Adrenal gland (tissue), 12 donors: ENCODE measurements around the gene MS4A14. TPM values are rescaled to one million over a fixed set of nuclear protein-coding genes. Genes with fewer than 3 reads are reported as not detected.
A peak's percentile ranks its signal among the peaks of the same experiment; 100 is the strongest.

ENCODE experiments used
- DNase-seq, 7 donors: peaks; one replicate each; pipeline ENCODE4 v3.0.0-alpha.2; 2019 to 2020
- H3K27ac ChIP-seq, 5 donors: fragments of 200-600 bp; sonication (generic) in 4 of 5; 1 replicate in 3 of 5; 2 replicates in 2 of 5; pipeline versions ENCODE4 v1.5.1 to v1.8.0; 2016 to 2020; ENCODE audit warnings: mild to moderate bottlenecking in 1 of 5
- H3K27me3 ChIP-seq: fragments of 200-600 bp; 2 replicates; pipeline ENCODE4 v1.8.0; 2021
- H3K36me3 ChIP-seq, 2 donors: fragments of 200-600 bp; replicated peaks in 1 of 2; 1 replicate in 1 of 2; 2 replicates in 1 of 2; pipeline versions ENCODE4 v1.5.1 to v1.8.0; 2018 to 2022
- H3K4me1 ChIP-seq, 2 donors: fragments of 200-600 bp; replicated peaks in 1 of 2; 1 replicate in 1 of 2; 2 replicates in 1 of 2; pipeline versions ENCODE4 v1.5.1 to v1.8.0; 2018 to 2021
- H3K4me3 ChIP-seq, 4 donors: fragments of 200-600 bp; sonication (generic) in 3 of 4; one replicate each; pipeline ENCODE4 v1.5.1; 2016 to 2018
- H3K9me3 ChIP-seq, 3 donors: fragments of 200-600 bp; sonication (generic) in 1 of 3; replicated peaks in 1 of 3; 1 replicate in 2 of 3; 2 replicates in 1 of 3; pipeline versions ENCODE4 v1.5.1 to v1.8.0; 2016 to 2021
- CTCF ChIP-seq, 6 experiments: fragments of 450-650 bp in 4 of 6; fragments of 200-600 bp in 2 of 6; sonication (generic) in 1 of 6; IDR thresholded peaks; 1 replicate in 5 of 6; 2 replicates in 1 of 6; pipeline versions ENCODE4 v1.5.1 to v1.8.0; 2016 to 2021; ENCODE audit warnings: antibody characterized with exemption in 6 of 6, mild to moderate bottlenecking in 2 of 6, moderate library complexity in 1 of 6
- POLR2A ChIP-seq, 2 donors: fragments of 450-650 bp; IDR thresholded peaks; one replicate each; pipeline ENCODE4 v1.6.1; 2017; ENCODE audit warnings: antibody characterized with exemption in 2 of 2, mild to moderate bottlenecking in 2 of 2, moderate library complexity in 1 of 2
- WGBS, 4 donors: extraction: QIAGEN DNeasy Blood & Tissue Kit in 2 of 4; methylation state at CpG; one replicate each; pipeline versions ENCODE4 v1.1.5 to v1.1.7; 2013 to 2017; 5-methylcytosine and 5-hydroxymethylcytosine counted together
- intact Hi-C, 2 donors: fragments of 100-400 bp; cut with DNase I; formaldehyde crosslinking; loops; one replicate each; pipeline versions ENCODE4 v1.14.1 to v1.15.0; 2022 to 2023
- polyA plus RNA-seq, 3 donors: library from polyadenylated mRNA; stranded (reverse); fragments of 200-250 nt in 2 of 3; fragments of 350-450 nt in 1 of 3; fragmentation: Illumina TruSeq in 1 of 3; extraction: RNeasy Lipid Tissue Mini Kit (QIAGEN cat#74804) in 1 of 3; gene quantifications; one replicate each; pipeline ENCODE4 v1.2.3, GENCODE V29; 2013 to 2014
- total RNA-seq, 9 donors: library from RNA; depleted of rRNA in 4 of 9; stranded (reverse); fragments of >200 nt in 4 of 9; fragments of 120-200 nt in 1 of 9; fragmentation: NEBNext Ultra II Directional in 1 of 9; extraction: Animal tissue kit (Norgen Biotek cat#: 25700) in 1 of 9; gene quantifications; one replicate each; pipeline versions ENCODE4 v1.1.0 to v1.2.4, GENCODE V29; 2013 to 2023
- donor health status: healthy with polysubstance abuse.
- donor health status: Bipolar disorder and iron deficiency.
- donor health status: DM: yes; HTN: yes; CAD: no.
- donor health status: DM: no; HTN: no; CAD: no.
- donor health status: DM: no; HTN: no; CAD: no.
- donor health status: DM: yes; HTN: yes; CAD: no.

MS4A14 gene
- total and polyA plus RNA-seq, 12 donors: 0.44 to 6.0 (median 2.1) TPM

- no peaks in the 10 kb centered on the region for H3K27me3 ChIP-seq
- intact Hi-C loops: no loop called here
- 32 to 50% (median 38%) methylated on average over 3 of the region's 3 CpGs for WGBS, 4 donors
- no peaks in the 10 kb centered on the region for H3K36me3 ChIP-seq
- peak within 1 kb of the TSS; percentile 17 to 76 (median 32) for H3K27ac ChIP-seq
- no peaks in the 10 kb centered on the region for H3K9me3 ChIP-seq
- peak; percentile 31 to 67 (median 41) for DNase-seq
- peak within 1 kb of the TSS in 1 of 4 donors; percentile 46 for H3K4me3 ChIP-seq
- peak; percentile 55 to 58 for TF ChIP-seq POLR2A (IDR thresholded peaks at IDR 0.05)
- TF ChIP-seq CTCF (IDR thresholded peaks at IDR 0.05): no peak
- H3K4me1 ChIP-seq: no peaks in the 10 kb centered on the region
These were observed 17.9 kb upstream of the MS4A14 start, which contains the start of gene MS4A7 for GRCh38 chr11:60378354-60378753. MS4A7 (plus strand) TSS chr11:60378532; CDS start chr11:60383142, 4,610 bp downstream.

- TF ChIP-seq POLR2A (IDR thresholded peaks at IDR 0.05): no peak
- no peak for TF ChIP-seq CTCF (IDR thresholded peaks at IDR 0.05)
- WGBS, 4 donors: 35 to 46% (median 40%) methylated on average over 5 of the region's 5 CpGs
- Histone ChIP-seq H3K4me3 (no peak overlapping the region), H3K36me3 (no peaks in the 10 kb centered on the region), H3K9me3 (no peaks in the 10 kb centered on the region), H3K4me1 (no peaks in the 10 kb centered on the region), H3K27me3 (no peaks in the 10 kb centered on the region), H3K27ac (peak overlapping the region in 2 of 5 donors; percentile 41 to 71)
- peak in 1 of 7 donors; percentile 34 for DNase-seq
- intact Hi-C loops: no loop called here
These were observed 6.9 kb upstream of the MS4A14 start for GRCh38 chr11:60389279-60389910.

GRCh38 chr11:60390419-60390818, 5.8 kb upstream of the MS4A14 start:
- DNase-seq: no peak
- intact Hi-C loops: no loop called here
- Histone ChIP-seq H3K9me3 (no peaks in the 10 kb centered on the region), H3K27me3 (no peaks in the 10 kb centered on the region), H3K36me3 (no peaks in the 10 kb centered on the region), H3K27ac (peak overlapping the region in 2 of 5 donors; percentile 21 to 48), H3K4me1 (no peaks in the 10 kb centered on the region), H3K4me3 (no peak overlapping the region)
- TF ChIP-seq POLR2A (IDR thresholded peaks at IDR 0.05) (no peak), CTCF (IDR thresholded peaks at IDR 0.05) (no peak)

- no peaks in the 10 kb centered on the region for H3K27me3 ChIP-seq
- intact Hi-C loops: no loop called here
- no peak for TF ChIP-seq CTCF (IDR thresholded peaks at IDR 0.05)
- no peak for TF ChIP-seq POLR2A (IDR thresholded peaks at IDR 0.05)
These were observed 3.9 kb upstream of the MS4A14 start for GRCh38 chr11:60392361-60392760.

More at GRCh38 chr11:60392361-60392760, 3.9 kb upstream of the MS4A14 start:
- Histone ChIP-seq H3K9me3 (no peaks in the 10 kb centered on the region), H3K4me3 (no peak overlapping the region), H3K4me1 (no peaks in the 10 kb centered on the region), H3K27ac (no peak overlapping the region), H3K36me3 (no peaks in the 10 kb centered on the region)
- DNase-seq: no peak
- 64 to 76% (median 71%) methylated on average over 2 of the region's 2 CpGs for WGBS, 4 donors
